Breast epithelium (tissue), 3 donors: ENCODE data around the gene TMTC3.

Experiments
- POLR2A ChIP-seq: fragments of 450-650 bp; IDR thresholded peaks from one replicate; pipeline ENCODE4 v1.6.1; 2016; ENCODE audit warnings: antibody characterized with exemption, mild to moderate bottlenecking, moderate library complexity
- POLR2AphosphoS5 ChIP-seq, 3 donors: sonication (generic); formaldehyde crosslinking; IDR thresholded peaks; one replicate each; pipeline ENCODE4 v1.6.1; 2017; ENCODE audit warnings: antibody characterized with exemption in 3 of 3
- TF ChIP-seq, protein P1 (sequence below), 3 donors: fragments of 450-650 bp; IDR thresholded peaks; one replicate each; pipeline ENCODE4 v1.5.1; 2016 to 2017; ENCODE audit warnings: antibody characterized with exemption in 3 of 3, mild to moderate bottlenecking in 3 of 3, moderate library complexity in 3 of 3

DNA sequence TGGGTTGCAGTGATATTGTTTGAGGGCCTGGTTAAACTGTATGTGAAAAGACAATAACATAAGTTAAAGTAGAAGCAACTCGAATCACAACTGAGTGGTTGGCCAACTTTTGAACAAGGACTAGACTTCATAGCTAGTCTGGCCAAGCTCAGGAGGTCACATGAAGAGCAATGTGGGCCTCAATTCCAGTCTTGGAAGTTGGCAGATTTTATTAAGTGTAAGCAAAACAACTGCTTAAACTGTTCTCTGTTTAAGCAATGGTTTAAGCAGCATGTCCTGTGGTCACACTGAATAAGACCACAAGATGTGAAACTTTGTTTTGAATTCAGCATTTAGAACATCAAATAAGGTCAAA, 100.4 kb downstream of the TMTC3 start:
- TF ChIP-seq, protein P1, sequence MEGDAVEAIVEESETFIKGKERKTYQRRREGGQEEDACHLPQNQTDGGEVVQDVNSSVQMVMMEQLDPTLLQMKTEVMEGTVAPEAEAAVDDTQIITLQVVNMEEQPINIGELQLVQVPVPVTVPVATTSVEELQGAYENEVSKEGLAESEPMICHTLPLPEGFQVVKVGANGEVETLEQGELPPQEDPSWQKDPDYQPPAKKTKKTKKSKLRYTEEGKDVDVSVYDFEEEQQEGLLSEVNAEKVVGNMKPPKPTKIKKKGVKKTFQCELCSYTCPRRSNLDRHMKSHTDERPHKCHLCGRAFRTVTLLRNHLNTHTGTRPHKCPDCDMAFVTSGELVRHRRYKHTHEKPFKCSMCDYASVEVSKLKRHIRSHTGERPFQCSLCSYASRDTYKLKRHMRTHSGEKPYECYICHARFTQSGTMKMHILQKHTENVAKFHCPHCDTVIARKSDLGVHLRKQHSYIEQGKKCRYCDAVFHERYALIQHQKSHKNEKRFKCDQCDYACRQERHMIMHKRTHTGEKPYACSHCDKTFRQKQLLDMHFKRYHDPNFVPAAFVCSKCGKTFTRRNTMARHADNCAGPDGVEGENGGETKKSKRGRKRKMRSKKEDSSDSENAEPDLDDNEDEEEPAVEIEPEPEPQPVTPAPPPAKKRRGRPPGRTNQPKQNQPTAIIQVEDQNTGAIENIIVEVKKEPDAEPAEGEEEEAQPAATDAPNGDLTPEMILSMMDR (IDR thresholded peaks at IDR 0.05), result no peak
- TF ChIP-seq POLR2A, result no peak
- peak in 1 of 3 donors; percentile 15 for TF ChIP-seq POLR2AphosphoS5 (IDR thresholded peaks at IDR 0.05)
